Right hindlimb (tissue), 1 donor: ENCODE results near the gene STK17B.
"Not testable (repeated sequence)": the region's sequence is repeated elsewhere in the genome, so short reads cannot be mapped to it uniquely, and the experiment has no call there.

Source experiments
- DNase-seq: peaks from one replicate; pipeline ENCODE4 v3.0.0-alpha.2; 2018

The STK17B gene

GRCh38 chr2:196171248-196171871 is at the start of gene STK17B:
Gene STK17B (minus strand): TSS chr2:196171578. CDS start chr2:196163383, 8,195 bp downstream.
- DNase-seq, result peak; percentile 96

GRCh38 chr2:196220671-196221070 is 49.3 kb upstream of the STK17B start:
- no peak for DNase-seq

GRCh38 chr2:196219671-196220070 is 48.3 kb upstream of the STK17B start:
- DNase-seq, result no peak

- no peak for DNase-seq
These were observed 46.7 kb upstream of the STK17B start for GRCh38 chr2:196218106-196218505.

- no peak for DNase-seq
These were observed 45.7 kb upstream of the STK17B start for GRCh38 chr2:196217116-196217515.

- no peak for DNase-seq
These were observed 44.0 kb upstream of the STK17B start for GRCh38 chr2:196215376-196215775.

GRCh38 chr2:196214156-196214555 is 42.8 kb upstream of the STK17B start:
- DNase-seq, result no peak

- DNase-seq, result no peak
These were observed 42.0 kb upstream of the STK17B start for GRCh38 chr2:196213252-196213980.

GRCh38 chr2:196208915-196209314 is 37.5 kb upstream of the STK17B start:
- DNase-seq, result no peak

GRCh38 chr2:196206804-196207203 is 35.4 kb upstream of the STK17B start:
- DNase-seq, result no peak

- no peak for DNase-seq
These were observed 34.6 kb upstream of the STK17B start for GRCh38 chr2:196205881-196206435.

- DNase-seq, result no peak
These were observed 33.8 kb upstream of the STK17B start for GRCh38 chr2:196205011-196205766.

GRCh38 chr2:196201229-196202009 is 30.0 kb upstream of the STK17B start:
- DNase-seq, result no peak

- no peak for DNase-seq
These were observed 29.2 kb upstream of the STK17B start for GRCh38 chr2:196200557-196200956.

GRCh38 chr2:196195758-196196157 is 24.4 kb upstream of the STK17B start:
- no peak for DNase-seq

GRCh38 chr2:196195302-196195701 is 23.9 kb upstream of the STK17B start:
- no peak for DNase-seq

GRCh38 chr2:196191541-196191940 is 20.2 kb upstream of the STK17B start:
- no peak for DNase-seq

GRCh38 chr2:196187898-196188458 is 16.6 kb upstream of the STK17B start:
- DNase-seq, result no peak

- not testable (repeated sequence) for DNase-seq
These were observed 15.9 kb upstream of the STK17B start for GRCh38 chr2:196187175-196187700.

- DNase-seq, result no peak
These were observed 15.0 kb upstream of the STK17B start for GRCh38 chr2:196186266-196186980.

GRCh38 chr2:196184921-196185320 is 13.5 kb upstream of the STK17B start:
- no peak for DNase-seq
